KOPT-K1 (cell line): Measurements from ENCODE around the gene MUC20.
"Not testable (repeated sequence)": the region's sequence is repeated elsewhere in the genome, so short reads cannot be mapped to it uniquely, and the experiment has no call there.

Source experiments
- H3K27ac ChIP-seq: fragments of 200-600 bp; sonication (generic); 2 replicates; pipeline ENCODE4 v1.5.1; 2016; ENCODE audit warnings: antibody characterized with exemption, mild to moderate bottlenecking, low read depth, low read length; ENCODE audit not compliant: poor library complexity, severe bottlenecking
- H3K36me3 ChIP-seq: fragments of 200-600 bp; sonication (generic); 2 replicates; pipeline ENCODE4 v1.5.1; 2017; ENCODE audit warnings: antibody characterized with exemption, mild to moderate bottlenecking, low read length, moderate library complexity; ENCODE audit not compliant: insufficient read depth
- H3K9me3 ChIP-seq: fragments of 200-600 bp; sonication (generic); 2 replicates; pipeline ENCODE4 v1.5.1; 2017; ENCODE audit warnings: antibody characterized with exemption, low read length, mild to moderate bottlenecking; ENCODE audit not compliant: insufficient read depth, poor library complexity, severe bottlenecking

The MUC20 gene

GRCh38 chr3:195689184-195690070, 31.4 kb upstream of the MUC20 start:
- H3K9me3 ChIP-seq, H3K27ac ChIP-seq: not testable (repeated sequence)
- peaks cover 53% of the 10 kb centered on the region for H3K36me3 ChIP-seq

- Histone ChIP-seq H3K9me3 (no peaks in the 10 kb centered on the region), H3K36me3 (peaks cover 51% of the 10 kb centered on the region), H3K27ac (no peak overlapping the region)
Observed at GRCh38 chr3:195690951-195691350, 29.8 kb upstream of the MUC20 start.

- not testable (repeated sequence) for H3K9me3 ChIP-seq, H3K27ac ChIP-seq
- peaks cover 50% of the 10 kb centered on the region for H3K36me3 ChIP-seq
Observed at GRCh38 chr3:195691596-195692353, 29.0 kb upstream of the MUC20 start.

- H3K9me3 ChIP-seq: no peaks in the 10 kb centered on the region
- no peak overlapping the region for H3K27ac ChIP-seq
- H3K36me3 ChIP-seq: peaks cover 54% of the 10 kb centered on the region
Observed at GRCh38 chr3:195692354-195692685, 28.5 kb upstream of the MUC20 start.

GRCh38 chr3:195692781-195693427, 27.9 kb upstream of the MUC20 start:
- Histone ChIP-seq H3K27ac (no peak overlapping the region), H3K9me3 (no peaks in the 10 kb centered on the region), H3K36me3 (peaks cover 60% of the 10 kb centered on the region)

- Histone ChIP-seq H3K36me3 (peaks cover 67% of the 10 kb centered on the region), H3K27ac (no peak overlapping the region), H3K9me3 (no peaks in the 10 kb centered on the region)
Observed at GRCh38 chr3:195693428-195694216, 27.2 kb upstream of the MUC20 start.

GRCh38 chr3:195694217-195695076, 26.3 kb upstream of the MUC20 start:
- not testable (repeated sequence) for H3K27ac ChIP-seq, H3K9me3 ChIP-seq
- H3K36me3 ChIP-seq: peaks cover 68% of the 10 kb centered on the region

- no peak overlapping the region for H3K27ac ChIP-seq
- no peaks in the 10 kb centered on the region for H3K9me3 ChIP-seq
- peaks cover 69% of the 10 kb centered on the region for H3K36me3 ChIP-seq
Observed at GRCh38 chr3:195696632-195697278, 24.0 kb upstream of the MUC20 start.

GRCh38 chr3:195697582-195698324, 23.0 kb upstream of the MUC20 start:
- peaks cover 59% of the 10 kb centered on the region for H3K36me3 ChIP-seq
- no peaks in the 10 kb centered on the region for H3K9me3 ChIP-seq
- no peak overlapping the region for H3K27ac ChIP-seq

GRCh38 chr3:195698325-195698646, 22.5 kb upstream of the MUC20 start:
- H3K27ac ChIP-seq: no peak overlapping the region
- H3K36me3 ChIP-seq: peaks cover 54% of the 10 kb centered on the region
- no peaks in the 10 kb centered on the region for H3K9me3 ChIP-seq

GRCh38 chr3:195698647-195699387, 22.0 kb upstream of the MUC20 start:
- H3K9me3 ChIP-seq: no peaks in the 10 kb centered on the region
- no peak overlapping the region for H3K27ac ChIP-seq
- peaks cover 48% of the 10 kb centered on the region for H3K36me3 ChIP-seq

GRCh38 chr3:195699388-195699771, 21.4 kb upstream of the MUC20 start:
- H3K36me3 ChIP-seq: peaks cover 43% of the 10 kb centered on the region
- H3K27ac ChIP-seq: no peak overlapping the region
- no peaks in the 10 kb centered on the region for H3K9me3 ChIP-seq

GRCh38 chr3:195699860-195700259, 20.9 kb upstream of the MUC20 start:
- Histone ChIP-seq H3K36me3 (peaks cover 38% of the 10 kb centered on the region), H3K9me3 (no peaks in the 10 kb centered on the region), H3K27ac (no peak overlapping the region)
